ENCODE results near the gene SETD5. TPM values are rescaled to one million over a fixed set of nuclear protein-coding genes. Genes with fewer than 3 reads are reported as not detected.

SETD5 gene
- total RNA-seq, 1 experiment from 2014 or later = 74.9 TPM

- POLR2A ChIA-PET (ENCODE audit: unreplicated experiment) = no interaction called here
- ATAC-seq = no peak
Measured at GRCh38 chr3:9501226-9501625, 103.8 kb downstream of the SETD5 start.

DNA sequence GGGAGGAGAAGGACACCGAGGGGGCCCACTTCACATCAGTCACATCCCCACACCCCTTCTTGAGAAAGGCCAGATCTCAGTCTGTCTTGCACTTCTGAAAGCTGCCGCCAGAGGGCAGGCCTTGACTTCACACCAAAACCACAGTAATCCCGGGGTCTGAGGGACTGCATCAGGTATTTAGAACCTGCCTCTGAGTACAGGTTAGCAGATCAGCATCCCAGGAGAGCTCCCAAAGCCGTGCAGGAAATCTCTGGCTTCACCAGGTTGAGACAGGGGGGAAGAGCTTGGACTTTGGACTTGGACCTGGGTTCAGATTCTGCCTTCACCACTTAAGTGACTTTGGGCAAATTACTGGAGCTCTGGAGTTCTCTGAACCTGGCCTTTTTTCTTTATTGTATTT lies 105.9 kb downstream of the SETD5 start:
- peak; percentile 86 for DNase-seq
- Histone ChIP-seq H3K36me3 (ENCODE audit: low read depth, low read length) (no peaks in the 10 kb centered on the region; the same call in 1 of the 2 replicates), H3K9me3 (ENCODE audit: low read length) (no peaks in the 10 kb centered on the region), H3K9ac (ENCODE audit: low read length) (no peak overlapping the region), H2AFZ (ENCODE audit: low read length) (no peak overlapping the region), H3K4me2 (ENCODE audit: low read length) (no peak overlapping the region), H3K4me1 (ENCODE audit: insufficient read depth, low read length) (peaks cover 11% of the 10 kb centered on the region), H3K27ac (ENCODE audit: low read length) (no peak overlapping the region), H3F3A (ENCODE audit: low read length, unreplicated experiment) (no peaks in the 10 kb centered on the region), H4K20me1 (ENCODE audit: low read length) (no peaks in the 10 kb centered on the region), H3K27me3 (ENCODE audit: low read length) (no peaks in the 10 kb centered on the region), H3K79me2 (ENCODE audit: low read length) (no peaks in the 10 kb centered on the region), H3K4me3 (ENCODE audit: low read length) (no peak overlapping the region), H3K9me2 (replicated peaks; ENCODE audit: low read length) (no peaks in the 10 kb centered on the region)
- intact Hi-C loops (cut with micrococcal nuclease) = loop anchor here (1.0 kb wide), 1 partner anchor 146 kb away; the partner anchor contains the start of gene MTMR14
- ATAC-seq = peak; percentile 64
- TF ChIP-seq EZH2phosphoT487 (IDR thresholded peaks at IDR 0.05; ENCODE audit: borderline replicate concordance, low read length) = no peak
- no peak for TF ChIP-seq EZH2 (IDR thresholded peaks at IDR 0.05; ENCODE audit: low read length, unreplicated experiment)
- TF ChIP-seq, protein P1, sequence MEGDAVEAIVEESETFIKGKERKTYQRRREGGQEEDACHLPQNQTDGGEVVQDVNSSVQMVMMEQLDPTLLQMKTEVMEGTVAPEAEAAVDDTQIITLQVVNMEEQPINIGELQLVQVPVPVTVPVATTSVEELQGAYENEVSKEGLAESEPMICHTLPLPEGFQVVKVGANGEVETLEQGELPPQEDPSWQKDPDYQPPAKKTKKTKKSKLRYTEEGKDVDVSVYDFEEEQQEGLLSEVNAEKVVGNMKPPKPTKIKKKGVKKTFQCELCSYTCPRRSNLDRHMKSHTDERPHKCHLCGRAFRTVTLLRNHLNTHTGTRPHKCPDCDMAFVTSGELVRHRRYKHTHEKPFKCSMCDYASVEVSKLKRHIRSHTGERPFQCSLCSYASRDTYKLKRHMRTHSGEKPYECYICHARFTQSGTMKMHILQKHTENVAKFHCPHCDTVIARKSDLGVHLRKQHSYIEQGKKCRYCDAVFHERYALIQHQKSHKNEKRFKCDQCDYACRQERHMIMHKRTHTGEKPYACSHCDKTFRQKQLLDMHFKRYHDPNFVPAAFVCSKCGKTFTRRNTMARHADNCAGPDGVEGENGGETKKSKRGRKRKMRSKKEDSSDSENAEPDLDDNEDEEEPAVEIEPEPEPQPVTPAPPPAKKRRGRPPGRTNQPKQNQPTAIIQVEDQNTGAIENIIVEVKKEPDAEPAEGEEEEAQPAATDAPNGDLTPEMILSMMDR (conservative IDR thresholded peaks at IDR 0.05; ENCODE audit: low read depth, low read length) = peak; percentile 97
- BruUV-seq (replicated peaks) = no TSS peak
- POLR2A ChIA-PET (ENCODE audit: unreplicated experiment) = no interaction called here
- CTCF ChIA-PET = interaction anchor here (0.6 kb wide), 1 partner anchor 720 kb away, joined by 3 read pairs; no protein-coding TSS in a partner anchor

More at GRCh38 chr3:9501226-9501625, 103.8 kb downstream of the SETD5 start:
- Histone ChIP-seq H3K79me2 (ENCODE audit: low read length) (no peaks in the 10 kb centered on the region), H3K9me3 (ENCODE audit: low read length) (no peaks in the 10 kb centered on the region), H3K36me3 (ENCODE audit: low read depth, low read length) (no peaks in the 10 kb centered on the region; the same call in 1 of the 2 replicates), H3K27me3 (ENCODE audit: low read length) (no peaks in the 10 kb centered on the region), H2AFZ (ENCODE audit: low read length) (no peak overlapping the region), H3K4me1 (ENCODE audit: insufficient read depth, low read length) (peaks cover 18% of the 10 kb centered on the region), H3K9ac (ENCODE audit: low read length) (no peak overlapping the region), H3K27ac (ENCODE audit: low read length) (no peak overlapping the region), H3F3A (ENCODE audit: low read length, unreplicated experiment) (no peaks in the 10 kb centered on the region), H3K4me3 (ENCODE audit: low read length) (no peak overlapping the region), H3K4me2 (ENCODE audit: low read length) (no peak overlapping the region), H4K20me1 (ENCODE audit: low read length) (no peaks in the 10 kb centered on the region), H3K9me2 (replicated peaks; ENCODE audit: low read length) (no peaks in the 10 kb centered on the region)
- TF ChIP-seq, protein P1 (conservative IDR thresholded peaks at IDR 0.05; ENCODE audit: low read depth, low read length) = no peak
- TF ChIP-seq EZH2phosphoT487 (IDR thresholded peaks at IDR 0.05; ENCODE audit: borderline replicate concordance, low read length) (no peak), EZH2 (IDR thresholded peaks at IDR 0.05; ENCODE audit: low read length, unreplicated experiment) (no peak)
- CTCF ChIA-PET = interaction anchor here (0.5 to 0.7 kb wide), 4 partner anchors 9 to 713 kb away, joined by 3 to 5 read pairs (median 4); no protein-coding TSS in a partner anchor
- intact Hi-C loops (cut with micrococcal nuclease) = no loop called here
- DNase-seq = no peak
- BruUV-seq (replicated peaks) = no TSS peak

Measured in PC-3 (cell line).